T-helper 2 cell treated with Interferon-gamma antibody and Interleukin-4, amounts not matched to agents 100 ng/mL and 5 ng/mL, for 36 hours (primary cell): ENCODE measurements around the gene FHIT. TPM values are rescaled to one million over a fixed set of nuclear protein-coding genes. Genes with fewer than 3 reads are reported as not detected.
"Not testable (repeated sequence)": the region's sequence is repeated elsewhere in the genome, so short reads cannot be mapped to it uniquely, and the experiment has no call there.

Experiments
- intact Hi-C: fragments of 100-400 bp; cut with micrococcal nuclease; formaldehyde crosslinking; loops from one replicate; pipeline ENCODE4 v1.15.1; 2023
- total RNA-seq: library from RNA; stranded (reverse); gene quantifications from 2 replicates; pipeline ENCODE4 v1.2.3, GENCODE V29; 2022

FHIT gene
- total RNA-seq, 1 donor from 2014 or later = 40.4 TPM

GRCh38 chr3:61231693-61232092 lies 19.6 kb downstream of the FHIT start:
- intact Hi-C loops = no loop called here

- intact Hi-C loops = no loop called here
Observed at GRCh38 chr3:61227799-61228198, 23.5 kb downstream of the FHIT start.

- intact Hi-C loops = no loop called here
Observed at GRCh38 chr3:61226166-61226686, 25.0 kb downstream of the FHIT start.

- intact Hi-C loops = no loop called here
Observed at GRCh38 chr3:61224823-61225222, 26.4 kb downstream of the FHIT start.

GRCh38 chr3:61223451-61223850 lies 27.8 kb downstream of the FHIT start:
- intact Hi-C loops = no loop called here

GRCh38 chr3:61222467-61222866 lies 28.8 kb downstream of the FHIT start:
- intact Hi-C loops = no loop called here

GRCh38 chr3:61221759-61222362 lies 29.4 kb downstream of the FHIT start:
- intact Hi-C loops = no loop called here

GRCh38 chr3:61218504-61218903 lies 32.7 kb downstream of the FHIT start:
- intact Hi-C loops = no loop called here

GRCh38 chr3:61216171-61216570 lies 35.1 kb downstream of the FHIT start:
- intact Hi-C loops = not testable (repeated sequence)

- intact Hi-C loops = no loop called here
Observed at GRCh38 chr3:61202086-61202485, 49.2 kb downstream of the FHIT start.

- intact Hi-C loops = no loop called here
Observed at GRCh38 chr3:61201071-61201470, 50.2 kb downstream of the FHIT start.

- intact Hi-C loops = no loop called here
Observed at GRCh38 chr3:61200270-61200669, 51.0 kb downstream of the FHIT start.

GRCh38 chr3:61199843-61200242 lies 51.4 kb downstream of the FHIT start:
- intact Hi-C loops = no loop called here

- intact Hi-C loops = no loop called here
Observed at GRCh38 chr3:61194892-61195538, 56.2 kb downstream of the FHIT start.

GRCh38 chr3:61192222-61192621 lies 59.0 kb downstream of the FHIT start:
- intact Hi-C loops = no loop called here

GRCh38 chr3:61190205-61190604 lies 61.0 kb downstream of the FHIT start:
- intact Hi-C loops = not testable (repeated sequence)

GRCh38 chr3:61186030-61186429 lies 65.2 kb downstream of the FHIT start:
- intact Hi-C loops = no loop called here

GRCh38 chr3:61184956-61185355 lies 66.3 kb downstream of the FHIT start:
- intact Hi-C loops = no loop called here

- intact Hi-C loops = no loop called here
Observed at GRCh38 chr3:61182662-61183061, 68.6 kb downstream of the FHIT start.

- intact Hi-C loops = no loop called here
Observed at GRCh38 chr3:61181874-61182273, 69.4 kb downstream of the FHIT start.

GRCh38 chr3:61180206-61180605 lies 71.0 kb downstream of the FHIT start:
- intact Hi-C loops = no loop called here

- intact Hi-C loops = no loop called here
Observed at GRCh38 chr3:61178167-61178566, 73.1 kb downstream of the FHIT start.

- intact Hi-C loops = no loop called here
Observed at GRCh38 chr3:61177450-61177849, 73.8 kb downstream of the FHIT start.
